H1 (cell line): Measurements from ENCODE around the gene KLHL24. TPM values are rescaled to one million over a fixed set of nuclear protein-coding genes. Genes with fewer than 3 reads are reported as not detected.

ENCODE experiments used
- CTCF ChIA-PET: fragments of 300-600 bp; sonication (Branson Sonifier 250); formaldehyde crosslinking; loops from one replicate; lab custom pipeline; 2021; ENCODE audit not compliant: partially characterized antibody; lab: Charles Lee
- POLR2A ChIA-PET: fragments of 300-600 bp; sonication (Branson Sonifier 250); formaldehyde crosslinking; loops from one replicate; lab custom pipeline; 2021; ENCODE audit warnings: inconsistent platforms; ENCODE audit not compliant: partially characterized antibody; lab: Charles Lee
- DNase-seq, 2 experiments: peaks; one replicate each; pipeline versions ENCODE4 v3.0.0 to v3.0.0-alpha.2; 2010 to 2022; ENCODE audit warnings: low spot score in 2 of 2, low read depth in 1 of 2, mixed read lengths in 1 of 2
- FAIRE-seq: peaks from 2 replicates; lab custom pipeline; 2011; peaks lifted over from hg19 to GRCh38; lab: Jason Lieb, UNC
- H2AFZ ChIP-seq: 2 replicates; pipeline ENCODE4 v1.8.1; 2012; ENCODE audit warnings: low read length, inconsistent platforms
- H2AK5ac ChIP-seq: 2 replicates; pipeline ENCODE4 v1.6.1; 2013; ENCODE audit warnings: low read depth, low read length
- H2BK120ac ChIP-seq: replicated peaks from 2 replicates; pipeline ENCODE3; 2013; ENCODE audit warnings: low read depth, low read length, inconsistent platforms
- H2BK12ac ChIP-seq: 2 replicates; pipeline ENCODE4 v1.6.1; 2013; ENCODE audit warnings: low read depth, low read length
- H2BK15ac ChIP-seq: 2 replicates; pipeline ENCODE4 v1.6.1; 2013; ENCODE audit warnings: low read length
- H2BK20ac ChIP-seq: 2 replicates; pipeline ENCODE4 v1.6.1; 2013; ENCODE audit warnings: low read length
- H2BK5ac ChIP-seq: 2 replicates; pipeline ENCODE4 v1.6.1; 2013; ENCODE audit warnings: low read depth, low read length
- H3K14ac ChIP-seq: 2 replicates; pipeline ENCODE4 v1.6.1; 2013; ENCODE audit warnings: inconsistent platforms; ENCODE audit not compliant: insufficient read length
- H3K18ac ChIP-seq: 2 replicates; pipeline ENCODE4 v1.6.1; 2013; ENCODE audit warnings: low read length; ENCODE audit errors: extremely low read depth
- H3K23ac ChIP-seq: 2 replicates; pipeline ENCODE4 v1.6.1; 2013; ENCODE audit warnings: inconsistent platforms; ENCODE audit not compliant: insufficient read length
- H3K23me2 ChIP-seq: 2 replicates; pipeline ENCODE4 v1.6.1; 2013; ENCODE audit warnings: low read depth, low read length
- H3K27ac ChIP-seq: 2 replicates; pipeline ENCODE4 v1.6.1; 2011; ENCODE audit warnings: low read depth, low read length, inconsistent platforms
- H3K27me3 ChIP-seq, 4 experiments: replicated peaks in 1 of 4; 1 replicate in 1 of 4; 2 replicates in 3 of 4; pipeline versions ENCODE4 v1.6.1 to v1.8.1; 2011 to 2013; ENCODE audit warnings: low read length in 3 of 4, mild to moderate bottlenecking in 3 of 4, inconsistent platforms in 2 of 4, mixed read lengths in 2 of 4, moderate library complexity in 1 of 4; ENCODE audit not compliant: control insufficient read depth in 3 of 4, insufficient read depth in 3 of 4; ENCODE audit errors: extremely low read depth in 1 of 4
- H3K36me3 ChIP-seq, 4 experiments: 2 replicates each; pipeline versions ENCODE4 v1.6.1 to v1.8.1; 2011 to 2013; ENCODE audit warnings: mild to moderate bottlenecking in 4 of 4, low read length in 3 of 4, moderate library complexity in 2 of 4, control low read depth in 1 of 4, inconsistent platforms in 1 of 4; ENCODE audit not compliant: insufficient read depth in 4 of 4, control insufficient read depth in 2 of 4
- H3K4ac ChIP-seq: replicated peaks from 2 replicates; pipeline ENCODE3; 2013; ENCODE audit warnings: low read length, low read depth, mixed read lengths, inconsistent platforms; ENCODE audit not compliant: insufficient read length
- H3K4me1 ChIP-seq, 4 experiments: replicated peaks in 1 of 4; 1 replicate in 1 of 4; 2 replicates in 3 of 4; pipeline versions ENCODE4 v1.6.1 to v1.8.1; 2011 to 2013; ENCODE audit warnings: low read length in 3 of 4, inconsistent platforms in 2 of 4, mixed read lengths in 1 of 4; ENCODE audit not compliant: insufficient read depth in 4 of 4, control insufficient read depth in 3 of 4
- H3K4me2 ChIP-seq, 2 experiments: 2 replicates each; pipeline versions ENCODE4 v1.6.1 to v1.8.1; 2011 to 2013; ENCODE audit warnings: low read depth in 2 of 2, low read length in 2 of 2, control low read depth in 1 of 2, inconsistent platforms in 1 of 2, mild to moderate bottlenecking in 1 of 2; ENCODE audit not compliant: insufficient read depth in 1 of 2
- H3K4me3 ChIP-seq, 4 experiments: fragments of 200-600, 300-600 bp in 1 of 4; sonication (generic), shearing (Covaris generic), sonication (Bioruptor Twin) in 1 of 4; 2 replicates each; pipeline versions ENCODE4 v1.5.1 to v1.8.1; 2011 to 2016; ENCODE audit warnings: low read length in 4 of 4, low read depth in 3 of 4, control low read depth in 2 of 4, inconsistent platforms in 2 of 4, mild to moderate bottlenecking in 2 of 4, mixed read lengths in 1 of 4, moderate library complexity in 1 of 4; ENCODE audit not compliant: insufficient read depth in 2 of 4; ENCODE audit errors: extremely low read depth in 1 of 4
- H3K56ac ChIP-seq: replicated peaks from 2 replicates; pipeline ENCODE3; 2013; ENCODE audit warnings: low read depth, mild to moderate bottlenecking, mixed read lengths, low read length, inconsistent platforms; ENCODE audit not compliant: insufficient read length
- H3K79me1 ChIP-seq: 2 replicates; pipeline ENCODE4 v1.6.1; 2013; ENCODE audit warnings: low read depth, low read length, control low read depth
- H3K79me2 ChIP-seq, 2 experiments: 2 replicates each; pipeline versions ENCODE4 v1.6.1 to v1.8.1; 2012 to 2013; ENCODE audit warnings: low read length in 2 of 2, mild to moderate bottlenecking in 2 of 2, inconsistent platforms in 1 of 2; ENCODE audit not compliant: insufficient read depth in 2 of 2, control insufficient read depth in 1 of 2
- H3K9ac ChIP-seq, 4 experiments: replicated peaks in 1 of 4; 1 replicate in 1 of 4; 2 replicates in 3 of 4; pipeline versions ENCODE4 v1.6.1 to v1.8.1; 2011 to 2013; ENCODE audit warnings: low read depth in 3 of 4, low read length in 3 of 4, control low read depth in 2 of 4, mild to moderate bottlenecking in 2 of 4, moderate library complexity in 2 of 4, inconsistent platforms in 1 of 4; ENCODE audit errors: extremely low read depth in 1 of 4
- H3K9me3 ChIP-seq, 2 experiments: 2 replicates each; pipeline versions ENCODE4 v1.6.1 to v1.8.1; 2012 to 2013; ENCODE audit warnings: mild to moderate bottlenecking in 2 of 2, moderate library complexity in 2 of 2, control low read depth in 1 of 2, inconsistent platforms in 1 of 2, low read depth in 1 of 2, low read length in 1 of 2, mixed read lengths in 1 of 2; ENCODE audit not compliant: insufficient read depth in 2 of 2
- H4K20me1 ChIP-seq, 2 experiments: replicated peaks in 1 of 2; 2 replicates each; pipeline versions ENCODE3 to v1.8.1; 2011 to 2013; ENCODE audit warnings: inconsistent platforms in 2 of 2, low read length in 2 of 2, mild to moderate bottlenecking in 1 of 2; ENCODE audit not compliant: insufficient read depth in 2 of 2, control insufficient read depth in 1 of 2
- H4K5ac ChIP-seq: 2 replicates; pipeline ENCODE4 v1.6.1; 2013; ENCODE audit warnings: low read length, low read depth, mixed read lengths, inconsistent platforms; ENCODE audit not compliant: insufficient read length
- H4K8ac ChIP-seq: 2 replicates; pipeline ENCODE4 v1.8.0; 2013; ENCODE audit warnings: mild to moderate bottlenecking, moderate library complexity, low read length, inconsistent platforms; ENCODE audit not compliant: insufficient read depth; ENCODE audit errors: extremely low read depth
- H4K91ac ChIP-seq: replicated peaks from 2 replicates; pipeline ENCODE3; 2013; ENCODE audit warnings: low read length, mixed read lengths, inconsistent platforms; ENCODE audit not compliant: insufficient read length
- ASH2L ChIP-seq: fragments of 200-600, 300-600 bp; sonication (generic); IDR thresholded peaks from one replicate; pipeline ENCODE4 v1.7.1; 2017; ENCODE audit warnings: low read length
- CREB1 ChIP-seq: IDR thresholded peaks from 2 replicates; pipeline ENCODE4 v1.6.1; 2012; ENCODE audit warnings: inconsistent platforms
- CTBP2 ChIP-seq: IDR thresholded peaks from 2 replicates; pipeline ENCODE4 v1.7.0; 2011; ENCODE audit warnings: borderline replicate concordance, mild to moderate bottlenecking, moderate library complexity, mixed read lengths, low read length; ENCODE audit not compliant: insufficient read depth, insufficient read length
- FOSL1 ChIP-seq: IDR thresholded peaks from 2 replicates; pipeline ENCODE4 v1.6.1; 2011; ENCODE audit warnings: mild to moderate bottlenecking, low read depth, low read length, moderate library complexity; ENCODE audit not compliant: insufficient read depth
- GTF2F1 ChIP-seq: IDR thresholded peaks from 2 replicates; pipeline ENCODE4 v1.6.1; 2012; ENCODE audit warnings: low read depth, low read length, improper control_type of control experiment, borderline replicate concordance
- NRF1 ChIP-seq: IDR thresholded peaks from 2 replicates; pipeline ENCODE4 v1.6.1; 2011; ENCODE audit warnings: mild to moderate bottlenecking, low read depth, low read length, improper control_type of control experiment
- RBBP5 ChIP-seq: IDR thresholded peaks from 2 replicates; pipeline ENCODE4 v1.7.1; 2012; ENCODE audit warnings: low read depth, mild to moderate bottlenecking, inconsistent platforms, low read length, moderate library complexity, borderline replicate concordance
- SIN3A ChIP-seq, 2 experiments: IDR thresholded peaks in 1 of 2; conservative IDR thresholded peaks in 1 of 2; 2 replicates each; pipeline ENCODE4 v1.6.1; 2011 to 2012; ENCODE audit warnings: low read length in 2 of 2, improper control_type of control experiment in 1 of 2, low read depth in 1 of 2, mild to moderate bottlenecking in 1 of 2
- SIX5 ChIP-seq: IDR thresholded peaks from 2 replicates; pipeline ENCODE4 v1.6.1; 2011; ENCODE audit warnings: mild to moderate bottlenecking, low read depth, low read length
- WGBS, 2 experiments: shearing (Covaris generic) in 1 of 2; methylation state at CpG; one replicate each; pipeline versions ENCODE4 v1.1.6 to v1.1.7; 2013 to 2015; ENCODE audit warnings: low lambda C conversion rate in 2 of 2, mixed read lengths in 2 of 2, inconsistent platforms in 1 of 2, low coverage in 1 of 2, missing lambda C conversion rate in 1 of 2; ENCODE audit not compliant: insufficient replicate concordance in 2 of 2, insufficient coverage in 1 of 2, insufficient read length in 1 of 2; ENCODE audit errors: extremely low coverage in 1 of 2, missing lambda C conversion rate in 1 of 2; 5-methylcytosine and 5-hydroxymethylcytosine counted together
- polyA plus RNA-seq, 7 experiments: library from polyadenylated mRNA; depleted of rRNA in 3 of 7; stranded (reverse) in 5 of 7; unstranded in 2 of 7; fragments of >200 nt in 5 of 7; fragments of 200-250 nt in 2 of 7; gene quantifications; 1 replicate in 5 of 7; 2 replicates in 1 of 7; 4 replicates in 1 of 7; pipeline versions ENCODE4 v1.2.1 to v1.2.3, GENCODE V29; 2011 to 2013; ENCODE audit warnings: missing spikeins in 2 of 7, mixed read lengths in 2 of 7
- total RNA-seq: library from RNA; stranded (reverse); fragmentation: NEBNext Ultra II Directional; extraction: Animal tissue kit (Norgen Biotek cat#: 25700); gene quantifications from 2 replicates; pipeline ENCODE4 v1.2.1, GENCODE V29; 2021

KLHL24 gene
- total and polyA plus RNA-seq, 2 of the 8 experiments (the other 6 are each of a cell fraction or from before 2014, with no cell fraction given) = 12.5 to 36.2 TPM

DNA sequence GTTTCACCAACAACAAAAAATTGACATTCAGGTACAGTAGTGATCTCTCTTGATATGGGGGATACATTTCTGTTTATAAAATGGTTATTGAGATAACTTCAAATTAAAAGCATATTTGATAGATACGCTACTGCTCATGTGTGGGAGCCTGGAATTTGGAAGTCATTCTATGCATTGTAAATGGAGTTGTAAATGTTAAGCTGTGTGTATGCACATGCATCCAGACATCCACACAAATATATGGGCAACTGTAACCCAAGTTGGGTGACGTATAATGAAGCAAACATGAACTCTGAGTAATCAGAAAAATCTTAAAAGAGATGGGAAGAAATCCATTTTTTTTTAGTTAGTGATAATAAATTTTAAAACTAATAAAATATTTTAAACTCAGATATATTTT lies 9.8 kb downstream of the KLHL24 start:
- no peak overlapping the region for H3K4me3 ChIP-seq
- no peak overlapping the region for H4K8ac ChIP-seq
- no peak overlapping the region for H2BK12ac ChIP-seq
- FAIRE-seq = no peak
- H3K9me3 ChIP-seq = peaks cover 0 to 1% of the 10 kb centered on the region in 2 experiments; a peak in 1 of 4 replicates
- H3K9ac ChIP-seq = no peak overlapping the region
- H4K20me1 ChIP-seq = no peaks in the 10 kb centered on the region
- ChIA-PET POLR2A (no interaction called here), CTCF (interaction anchor here (0.5 to 0.9 kb wide), 3 partner anchors 25 to 152 kb away, joined by 3 to 4 read pairs (median 3); no protein-coding TSS in a partner anchor)
- no peaks in the 10 kb centered on the region for H3K4me1 ChIP-seq
- no peak overlapping the region for H3K14ac ChIP-seq
- TF ChIP-seq ASH2L = no peak
- no peak for TF ChIP-seq FOSL1
- no peak for TF ChIP-seq CTBP2
- no peak for TF ChIP-seq RBBP5
- no peak for TF ChIP-seq SIN3A (conservative IDR thresholded peaks at IDR 0.05 in 1 of 2, IDR thresholded peaks at IDR 0.05 in 1 of 2; ENCODE audit: low read depth in 1 of 2, low read length in 2 of 2)
- TF ChIP-seq GTF2F1 = no peak
- no peak for TF ChIP-seq CREB1
- no peak for TF ChIP-seq SIX5
- no peak for TF ChIP-seq NRF1
- H2BK20ac ChIP-seq = no peak overlapping the region
- no peak overlapping the region for H4K91ac ChIP-seq
- H3K36me3 ChIP-seq = peaks cover 0 to 6% (median 0%) of the 10 kb centered on the region in 4 experiments; a peak in 2 of 8 replicates
- H2BK120ac ChIP-seq = no peak overlapping the region
- no peak for DNase-seq
- H3K56ac ChIP-seq = no peak overlapping the region
- no peak overlapping the region for H4K5ac ChIP-seq
- no peak overlapping the region for H3K27ac ChIP-seq
- no peaks in the 10 kb centered on the region for H3K23me2 ChIP-seq
- H2BK5ac ChIP-seq = no peak overlapping the region
- H3K18ac ChIP-seq = no peak overlapping the region
- H2AFZ ChIP-seq = no peak overlapping the region
- no peak overlapping the region for H3K4ac ChIP-seq
- H2BK15ac ChIP-seq = no peak overlapping the region
- no peak overlapping the region for H2AK5ac ChIP-seq
- peaks cover 0 to 30% of the 10 kb centered on the region in 2 experiments; a peak in 2 of 4 replicates for H3K79me2 ChIP-seq
- H3K4me2 ChIP-seq = no peak overlapping the region
- no peaks in the 10 kb centered on the region for H3K79me1 ChIP-seq
- H3K27me3 ChIP-seq = no peaks in the 10 kb centered on the region
- WGBS, 2 experiments = 94% methylated on average over 2 of the region's 2 CpGs; no CpG with 5 or more reads in 1 of the 2 experiments
- no peak overlapping the region for H3K23ac ChIP-seq
